Endothelial cell of umbilical vein (primary cell): ENCODE measurements around the gene DAPK2.

ENCODE experiments used
- CTCF ChIP-seq, 2 donors: IDR thresholded peaks; 1 replicate in 1 of 2; 2 replicates in 1 of 2; pipeline ENCODE4 v1.5.1; 2011; ENCODE audit warnings: low read length in 2 of 2, mild to moderate bottlenecking in 2 of 2, moderate library complexity in 2 of 2, control low read depth in 1 of 2, inconsistent platforms in 1 of 2, low read depth in 1 of 2; ENCODE audit not compliant: insufficient read depth in 1 of 2; ENCODE audit errors: extremely low read depth in 1 of 2
- EZH2 ChIP-seq: IDR thresholded peaks from 2 replicates; pipeline ENCODE4 v1.6.1; 2012; ENCODE audit warnings: borderline replicate concordance, low read depth, mild to moderate bottlenecking, moderate library complexity, low read length, inconsistent platforms; ENCODE audit not compliant: severe bottlenecking
- FOS ChIP-seq: IDR thresholded peaks from 2 replicates; pipeline ENCODE4 v1.6.1; 2011; ENCODE audit warnings: mild to moderate bottlenecking, low read length, moderate library complexity, borderline replicate concordance; ENCODE audit not compliant: insufficient read depth
- GATA2 ChIP-seq: IDR thresholded peaks from 2 replicates; pipeline ENCODE4 v1.7.0; 2011; ENCODE audit warnings: low read depth, mild to moderate bottlenecking, moderate library complexity, mixed read lengths, low read length; ENCODE audit not compliant: insufficient read length, insufficient read depth
- JUN ChIP-seq: IDR thresholded peaks from 2 replicates; pipeline ENCODE4 v1.6.1; 2011; ENCODE audit warnings: borderline replicate concordance, low read depth; ENCODE audit not compliant: insufficient read length, insufficient read depth
- MAX ChIP-seq: IDR thresholded peaks from 2 replicates; pipeline ENCODE4 v1.6.1; 2011; ENCODE audit not compliant: insufficient read depth, insufficient read length
- MYC ChIP-seq: IDR thresholded peaks from one replicate; pipeline ENCODE4 v1.6.1; 2011; ENCODE audit warnings: mild to moderate bottlenecking, low read depth, low read length
- POLR2A ChIP-seq: IDR thresholded peaks from 2 replicates; pipeline ENCODE4 v1.6.1; 2012; ENCODE audit warnings: low read depth, mild to moderate bottlenecking, control low read depth, low read length
- POLR2AphosphoS5 ChIP-seq: IDR thresholded peaks from 2 replicates; pipeline ENCODE4 v1.6.1; 2012; ENCODE audit warnings: low read depth, mild to moderate bottlenecking, control low read depth, low read length, moderate library complexity; ENCODE audit not compliant: insufficient read depth

GRCh38 chr15:64044300-64045100 lies 1.8 kb downstream of the DAPK2 start:
- TF ChIP-seq CTCF (IDR thresholded peaks at IDR 0.05; ENCODE audit: extremely low read depth in 1 of 2, insufficient read depth in 1 of 2, low read depth in 1 of 2, low read length in 2 of 2) (no peak), POLR2AphosphoS5 (no peak), POLR2A (no peak), MAX (no peak), JUN (no peak), MYC (no peak), EZH2 (no peak), GATA2 (no peak), FOS (no peak)
